ENCODE measurements around the gene TMEM272.
A peak's percentile ranks its signal among the peaks of the same experiment; 100 is the strongest.

TMEM272 gene

DNA sequence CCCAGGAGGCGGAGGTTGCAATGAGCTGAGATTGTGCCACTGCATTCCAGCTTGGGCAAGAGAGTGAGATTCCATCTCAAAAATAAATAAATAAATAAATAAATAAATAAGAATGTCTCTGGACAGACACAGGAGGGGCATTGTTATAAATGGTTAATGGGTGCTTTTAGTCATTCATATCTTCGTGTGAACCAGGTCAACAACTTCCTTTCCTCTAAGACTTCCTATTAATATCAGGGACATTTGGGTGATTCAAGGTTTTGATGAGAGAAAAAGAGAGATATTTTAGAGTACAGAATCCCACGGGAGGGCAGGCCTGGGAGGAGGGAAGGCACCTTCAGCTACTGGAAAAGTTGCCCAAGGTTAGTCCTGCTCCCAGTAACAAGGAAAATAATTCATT, 64.9 kb downstream of the TMEM272 start:
- DNase-seq, result no peak

DNA sequence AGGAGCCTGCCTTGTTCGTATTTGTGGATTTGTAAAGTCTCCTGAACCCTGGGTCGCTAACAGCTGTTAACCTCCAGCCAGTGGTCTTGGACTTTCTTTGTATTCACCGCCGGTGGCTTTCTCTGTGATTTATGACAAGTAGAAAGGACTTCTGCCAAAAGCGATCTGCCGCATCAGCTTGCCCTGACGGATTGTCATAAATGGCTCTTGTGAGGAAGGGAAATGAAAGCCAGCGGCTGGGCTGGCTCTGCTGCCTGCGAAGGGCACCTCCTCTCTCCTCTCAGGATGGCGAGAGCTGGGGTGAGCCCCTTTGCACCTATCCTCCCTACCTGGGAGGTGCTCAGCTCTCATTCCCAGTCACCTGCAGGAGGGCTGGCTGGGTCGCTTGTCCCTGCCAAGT, 66.6 kb downstream of the TMEM272 start:
- DNase-seq, result no peak

DNA sequence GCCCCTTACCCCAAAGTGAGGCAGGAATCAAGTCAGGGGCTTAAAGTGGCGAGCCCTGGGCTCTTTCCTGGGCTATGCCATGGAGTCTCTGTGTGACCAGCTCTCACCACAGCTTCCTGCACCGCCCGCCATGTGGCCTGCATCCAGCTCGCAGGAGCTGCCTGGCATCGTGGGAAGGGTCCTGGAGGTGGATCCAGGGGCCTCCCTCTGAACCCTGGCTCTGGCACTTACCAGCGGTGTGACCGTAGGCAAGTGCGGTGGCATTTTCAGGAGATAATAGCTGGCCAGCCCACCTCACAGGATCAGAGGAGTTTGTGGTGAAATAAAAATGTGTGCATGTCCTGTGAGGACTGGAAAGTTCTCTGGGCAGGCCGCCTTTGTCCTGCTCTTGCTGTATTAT, 67.1 kb downstream of the TMEM272 start:
- DNase-seq, result no peak

DNA sequence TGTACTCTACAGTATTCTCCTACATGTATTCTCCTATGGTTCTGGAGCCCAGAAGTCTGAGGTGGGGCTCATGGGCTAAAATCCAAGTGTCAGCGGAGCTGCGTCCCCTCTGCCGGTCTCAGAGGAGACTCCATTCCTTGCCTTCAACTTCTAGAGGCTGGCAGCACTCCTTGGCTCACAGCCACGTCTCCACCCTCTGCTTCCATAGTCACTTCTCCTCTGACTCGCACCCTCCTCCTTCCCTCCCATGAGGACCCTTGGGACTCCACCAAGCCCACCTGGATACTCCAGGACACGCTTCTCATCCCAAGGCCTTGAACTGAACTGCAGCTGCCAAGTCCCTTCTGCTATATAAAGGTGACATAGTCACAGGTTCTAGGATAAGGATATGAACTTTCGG, 68.8 kb downstream of the TMEM272 start:
- DNase-seq, result no peak

DNA sequence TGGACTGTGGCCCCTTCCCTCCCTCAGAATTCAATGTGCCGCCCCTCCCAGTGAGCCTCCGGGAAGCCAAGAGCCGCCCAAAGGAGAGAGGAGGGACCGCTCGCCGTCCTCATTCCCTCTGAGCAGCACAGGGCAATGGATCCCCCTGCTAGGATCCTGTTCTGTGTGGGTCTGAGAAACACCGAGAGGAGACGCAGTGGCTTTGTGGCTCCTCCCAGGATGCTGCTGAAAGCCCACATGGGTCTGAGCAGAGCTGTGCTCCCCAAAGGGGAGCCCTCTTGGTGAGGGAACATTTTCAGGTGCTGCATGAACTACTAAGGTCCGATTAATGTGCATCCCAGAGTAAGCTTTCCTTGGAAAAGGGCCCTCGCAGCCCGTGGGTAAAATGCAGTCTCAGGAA, 71.5 kb downstream of the TMEM272 start:
- DNase-seq, result no peak

DNA sequence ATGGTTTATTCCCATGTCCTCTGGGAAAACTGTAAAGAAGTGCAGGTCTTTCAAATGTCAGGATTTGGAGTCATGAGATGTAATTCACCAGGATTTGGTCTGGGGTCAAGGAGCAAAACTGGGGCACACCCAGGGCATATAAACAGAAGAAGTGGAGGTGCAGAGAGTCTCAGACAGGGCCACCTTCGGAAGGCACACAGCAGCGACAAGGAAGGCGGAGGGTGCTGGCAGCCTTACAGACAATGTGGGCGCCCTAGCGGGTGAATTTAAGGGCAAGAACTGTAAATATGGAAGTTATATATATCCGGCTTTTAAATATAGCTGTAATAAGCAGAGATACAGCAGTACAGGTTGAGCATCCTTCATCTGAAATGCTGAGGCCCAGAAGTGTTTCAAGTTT, 72.2 kb downstream of the TMEM272 start:
- no peak for DNase-seq

DNA sequence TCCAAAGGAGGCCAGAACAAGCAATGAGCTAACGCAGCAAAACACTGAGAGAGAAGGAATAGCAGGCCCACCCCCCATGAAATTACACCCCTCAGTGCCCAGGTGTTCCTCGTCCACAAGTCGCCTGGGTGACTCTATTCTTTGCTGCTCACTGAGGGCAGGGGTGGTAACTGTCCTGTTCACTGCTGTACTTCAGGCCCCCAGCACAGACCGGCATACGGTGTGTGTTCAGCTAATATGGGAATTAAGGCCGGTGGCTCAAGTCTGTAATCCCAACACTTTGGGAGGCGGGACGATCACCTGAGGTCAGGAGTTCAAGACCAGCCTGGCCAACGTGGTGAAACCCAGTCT, 72.9 kb downstream of the TMEM272 start:
- no peak for DNase-seq

DNA sequence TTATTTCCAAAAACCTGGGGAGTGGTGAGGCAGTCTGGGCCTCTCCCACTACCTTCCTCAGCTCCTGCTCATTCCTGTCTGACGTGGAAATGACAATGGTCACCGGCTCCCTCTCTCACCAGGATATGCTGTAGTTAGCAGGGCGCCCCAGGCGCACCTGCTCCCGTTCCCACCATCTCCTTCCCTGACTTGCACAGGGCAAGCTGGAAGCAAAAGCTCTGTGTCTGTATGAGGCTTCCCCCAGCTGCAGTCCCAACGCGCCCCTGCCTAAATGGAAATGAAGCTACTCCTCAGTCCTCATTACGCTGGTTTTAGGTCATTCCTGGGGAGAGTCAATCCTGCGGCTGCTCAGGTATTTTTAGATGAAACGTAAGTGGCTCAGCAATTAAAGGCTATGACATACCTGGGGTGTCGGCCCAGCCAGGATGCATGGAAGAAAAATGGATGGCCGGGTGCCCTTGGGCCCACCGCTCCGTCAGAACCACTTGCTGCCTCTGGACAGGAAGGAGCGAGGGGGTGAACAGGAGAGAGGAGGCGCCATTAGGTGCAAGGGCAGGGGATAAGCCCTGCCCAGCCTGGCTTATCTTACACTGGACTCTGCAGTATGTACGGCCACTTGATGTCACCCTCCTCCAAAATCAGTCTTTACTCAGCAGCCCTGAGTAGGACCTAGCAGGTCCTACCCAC, 73.4 kb downstream of the TMEM272 start:
- DNase-seq, result no peak

DNA sequence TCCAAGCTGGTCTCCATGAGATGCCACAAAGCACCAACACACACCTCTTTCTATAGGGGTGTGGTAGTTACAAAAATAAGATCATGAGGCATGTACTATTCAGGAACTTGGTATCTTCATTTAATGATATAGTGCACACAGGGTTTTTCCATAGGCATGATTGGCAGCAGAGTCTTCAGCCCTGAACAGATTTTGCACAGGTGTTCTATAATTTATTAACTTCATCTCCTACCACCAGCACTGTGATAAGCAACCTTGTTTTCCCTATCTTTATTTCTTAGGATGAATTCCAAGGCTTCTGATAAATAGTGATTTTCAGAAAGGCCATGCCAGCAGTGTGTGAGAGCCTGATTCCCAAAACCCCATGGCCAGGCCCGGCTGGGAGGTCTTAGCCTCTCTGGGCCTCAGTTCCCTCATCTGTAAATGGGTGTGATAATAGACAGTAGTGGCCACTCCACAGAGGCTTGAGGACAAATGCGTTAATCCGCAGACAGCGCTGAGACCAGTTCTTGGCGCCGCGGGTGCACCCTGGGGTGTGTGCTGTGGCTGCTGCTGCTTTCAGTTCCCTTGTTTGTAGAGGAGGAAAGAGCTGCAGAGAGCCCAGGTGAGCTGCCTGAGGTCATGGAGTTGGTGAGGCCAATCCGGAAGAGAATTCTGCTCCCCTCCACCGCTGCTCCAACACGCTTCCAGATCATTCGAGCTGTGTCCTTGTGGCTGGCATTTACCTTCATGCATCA, 74.1 kb downstream of the TMEM272 start:
- DNase-seq, result no peak

DNA sequence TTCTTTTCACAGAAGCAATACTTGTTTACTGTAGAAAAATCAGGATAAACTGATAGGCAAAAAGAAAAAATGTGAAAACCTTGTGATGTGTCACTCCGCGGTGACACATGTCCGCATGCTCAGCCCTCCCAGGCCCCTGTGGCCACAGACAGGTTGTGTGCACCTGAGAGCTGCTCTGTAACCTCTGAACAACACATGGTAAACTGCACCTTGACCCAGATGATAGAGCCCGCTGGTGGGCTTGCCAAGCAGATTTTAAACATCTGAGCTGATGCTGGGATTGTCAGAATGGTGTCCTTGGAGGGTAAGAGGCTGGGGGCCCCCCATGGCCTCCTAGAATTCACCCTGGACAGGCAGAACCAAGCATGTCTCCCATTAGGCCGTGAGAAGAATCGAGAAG, 74.8 kb downstream of the TMEM272 start:
- no peak for DNase-seq

DNA sequence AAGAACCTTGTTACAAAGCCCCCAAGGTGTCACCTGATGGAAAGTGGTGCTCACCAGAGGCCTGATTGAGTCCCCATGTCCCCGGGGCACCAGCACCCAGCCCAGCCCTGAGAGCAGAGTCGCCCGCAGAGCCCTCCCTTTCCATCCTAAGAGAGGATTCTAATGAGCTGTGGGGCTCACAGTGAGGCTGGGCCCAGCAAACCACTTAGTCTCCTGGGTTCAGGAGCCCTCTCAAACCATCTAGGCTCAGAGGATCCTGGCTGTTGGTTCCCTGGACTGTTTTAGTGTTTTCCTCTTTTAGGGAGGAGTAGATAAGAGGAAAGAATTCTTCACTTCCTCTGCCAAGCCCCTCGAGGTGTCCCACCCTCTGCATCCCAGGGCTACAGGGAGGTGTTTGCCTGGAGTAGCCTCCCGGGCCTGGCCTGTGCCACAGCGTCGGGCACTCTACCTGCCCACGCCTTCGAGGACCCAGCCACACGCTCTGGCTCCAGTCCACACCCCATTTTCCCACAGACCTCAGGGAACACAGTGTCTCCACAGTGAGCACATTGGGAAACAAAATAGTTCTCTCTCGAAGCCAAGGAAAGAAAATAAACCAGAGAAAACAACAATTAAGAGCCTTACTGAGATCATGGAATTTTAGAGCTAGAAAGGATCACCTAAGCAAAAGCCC, 75.4 kb downstream of the TMEM272 start:
- no peak for DNase-seq

DNA sequence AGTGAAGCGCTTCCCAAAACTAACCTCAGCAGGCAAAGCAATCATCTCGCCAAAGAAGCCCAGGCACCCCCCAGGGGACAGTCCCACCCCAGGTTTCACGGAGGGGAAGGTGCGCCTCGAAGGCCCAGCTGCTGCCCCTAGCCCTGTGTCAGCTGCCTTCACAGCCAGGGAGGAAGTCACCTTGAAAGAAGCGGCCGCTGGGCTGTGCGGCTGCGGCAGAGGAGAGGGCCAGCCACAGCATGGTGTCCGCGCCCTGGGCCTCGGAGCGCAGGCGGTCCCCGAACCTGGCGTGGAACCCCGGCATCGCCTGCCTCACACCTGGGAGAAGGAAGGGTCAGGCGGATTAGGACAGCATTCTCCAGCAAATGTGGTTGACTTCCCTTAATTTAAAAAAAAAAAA, 76.0 kb downstream of the TMEM272 start:
- DNase-seq, result no peak

DNA sequence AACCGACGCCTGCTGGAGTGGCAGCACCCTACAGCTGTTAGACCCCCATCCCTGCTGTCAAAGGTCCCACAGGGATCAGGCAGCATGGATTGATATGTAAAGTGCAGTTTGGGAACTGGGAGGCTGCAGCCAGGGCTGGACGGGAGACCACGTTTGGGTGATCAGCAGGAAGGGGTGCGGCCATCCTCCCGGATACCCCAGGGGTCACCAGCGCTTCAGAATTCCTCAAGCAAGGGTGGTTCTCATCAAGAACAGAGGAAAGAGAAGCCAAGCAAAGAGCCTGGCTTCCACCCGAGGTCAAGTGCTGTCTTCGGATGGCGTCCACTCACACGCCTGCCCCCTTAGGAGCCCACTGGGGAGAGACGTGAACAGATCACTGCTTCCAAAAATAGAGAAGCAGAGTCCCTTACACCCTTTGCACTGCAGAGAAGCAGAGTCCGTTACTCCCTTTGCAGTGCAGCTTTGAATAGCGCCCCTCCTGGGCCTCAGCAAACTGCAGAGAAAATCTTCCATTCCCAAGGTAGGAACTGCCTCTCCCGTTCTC, 76.5 kb downstream of the TMEM272 start:
- no peak for DNase-seq

DNA sequence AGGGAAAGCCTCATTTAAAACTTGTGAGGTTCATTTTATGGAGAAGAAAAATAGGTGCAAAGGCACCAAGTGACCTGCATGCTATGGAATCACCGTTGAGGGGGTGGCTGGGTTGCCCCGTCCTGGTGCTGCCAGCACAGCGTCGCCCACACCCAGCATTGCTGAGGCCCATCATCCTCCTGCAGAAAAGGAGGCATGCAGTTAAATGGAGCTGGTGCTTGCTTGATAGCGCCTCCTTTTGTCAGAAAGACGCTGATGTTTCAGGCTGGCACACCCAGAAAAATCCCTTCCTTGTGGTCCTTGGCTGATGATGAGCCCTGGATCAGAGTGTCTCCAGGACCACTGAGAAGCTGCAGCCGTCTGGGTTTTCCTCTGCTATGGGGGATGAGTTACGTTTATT, 77.9 kb downstream of the TMEM272 start:
- DNase-seq, result no peak

DNA sequence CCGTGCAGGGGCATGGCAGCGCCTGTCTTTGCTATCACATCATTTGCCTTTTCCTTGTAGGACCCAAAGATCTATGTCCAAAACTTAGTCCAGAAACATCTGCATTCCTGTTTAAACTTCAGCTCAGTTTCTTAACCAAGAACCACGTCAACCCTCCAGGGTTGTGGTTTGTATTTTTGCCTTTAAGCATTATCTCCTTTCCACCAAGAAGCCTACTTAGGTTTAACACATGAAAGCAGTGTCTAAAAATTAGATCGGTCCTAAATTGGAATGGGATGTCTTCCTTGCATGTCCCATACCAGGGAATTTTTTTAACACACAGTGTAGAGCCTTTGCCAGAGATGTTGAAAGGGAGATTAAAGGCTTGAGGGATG, 79.8 kb downstream of the TMEM272 start:
- DNase-seq, result no peak

DNA sequence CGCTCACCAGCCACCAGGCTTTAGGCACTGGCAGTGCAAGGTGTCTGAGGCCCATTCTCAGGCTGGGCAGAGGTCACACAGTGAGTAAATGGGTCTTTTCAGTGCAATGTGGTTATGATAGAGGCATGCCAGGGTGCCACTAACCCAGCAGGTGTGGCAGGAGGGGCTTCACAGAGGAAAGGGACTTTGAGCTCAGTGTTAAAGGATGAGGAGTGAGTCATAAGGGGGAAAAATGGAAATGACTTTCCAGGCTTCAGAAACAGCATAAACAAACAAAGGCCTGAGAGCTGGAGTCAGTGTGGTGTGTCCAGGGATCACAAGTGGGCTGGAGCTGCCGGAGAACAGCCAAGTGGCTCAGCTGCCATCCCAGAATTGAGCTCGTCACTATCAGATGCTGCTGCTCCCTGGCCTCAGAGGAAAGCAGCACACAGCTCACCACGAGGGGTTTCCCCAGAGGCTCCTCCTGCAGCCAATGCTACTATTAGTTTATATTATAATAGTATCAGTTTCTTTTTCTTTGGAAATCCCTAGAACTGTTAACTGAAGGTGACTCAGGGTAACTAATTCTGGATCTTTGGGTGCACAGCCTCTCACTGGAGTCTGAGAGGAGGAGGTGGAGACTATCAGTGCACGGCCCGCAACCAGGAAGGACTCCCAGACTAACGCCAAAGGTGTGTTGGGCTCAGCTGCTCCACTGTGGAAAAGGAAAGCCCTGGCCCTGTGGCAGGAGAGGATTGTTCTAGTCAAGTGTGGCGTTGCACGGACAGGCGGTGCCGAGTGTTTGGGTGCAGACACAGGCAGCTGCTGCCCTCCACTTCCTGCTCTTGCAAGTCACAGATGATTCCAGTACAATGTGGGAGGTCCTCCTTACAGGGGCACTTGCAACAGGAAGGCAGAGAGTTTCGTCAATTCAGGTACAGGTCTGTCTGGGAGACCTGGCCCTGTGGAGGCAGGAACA, 80.5 kb downstream of the TMEM272 start:
- DNase-seq, result peak; percentile 51 to 62

DNA sequence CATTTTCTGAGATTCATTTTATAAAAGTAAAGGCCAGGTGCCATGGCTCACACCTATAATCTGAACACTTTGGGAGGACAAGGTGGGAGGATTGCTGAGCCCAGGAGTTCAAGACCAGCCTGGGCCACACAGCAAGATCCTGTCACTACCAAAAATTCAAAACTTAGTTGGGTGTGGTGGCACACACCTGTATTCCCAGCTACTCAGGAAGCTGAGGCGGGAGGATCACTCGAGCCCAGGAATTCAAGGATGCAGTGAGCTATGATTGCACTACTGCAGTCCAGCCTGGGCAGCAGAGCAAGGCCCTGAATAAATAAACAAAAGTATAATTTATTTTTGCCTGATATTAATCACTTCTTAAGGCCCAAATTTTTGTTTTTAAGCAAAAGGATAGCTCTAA, 81.5 kb downstream of the TMEM272 start:
- DNase-seq, result no peak
